Erythroblast (primary cell): ENCODE data around the gene PDZRN3.

Experiments used
- GATA1 ChIP-seq: IDR thresholded peaks from 2 replicates; pipeline ENCODE4 v1.6.1; 2011; ENCODE audit warnings: low read depth, mild to moderate bottlenecking, control low read depth, low read length, moderate library complexity
- POLR2A ChIP-seq: IDR thresholded peaks from 2 replicates; pipeline ENCODE4 v1.6.1; 2011; ENCODE audit warnings: mild to moderate bottlenecking, low read length

DNA sequence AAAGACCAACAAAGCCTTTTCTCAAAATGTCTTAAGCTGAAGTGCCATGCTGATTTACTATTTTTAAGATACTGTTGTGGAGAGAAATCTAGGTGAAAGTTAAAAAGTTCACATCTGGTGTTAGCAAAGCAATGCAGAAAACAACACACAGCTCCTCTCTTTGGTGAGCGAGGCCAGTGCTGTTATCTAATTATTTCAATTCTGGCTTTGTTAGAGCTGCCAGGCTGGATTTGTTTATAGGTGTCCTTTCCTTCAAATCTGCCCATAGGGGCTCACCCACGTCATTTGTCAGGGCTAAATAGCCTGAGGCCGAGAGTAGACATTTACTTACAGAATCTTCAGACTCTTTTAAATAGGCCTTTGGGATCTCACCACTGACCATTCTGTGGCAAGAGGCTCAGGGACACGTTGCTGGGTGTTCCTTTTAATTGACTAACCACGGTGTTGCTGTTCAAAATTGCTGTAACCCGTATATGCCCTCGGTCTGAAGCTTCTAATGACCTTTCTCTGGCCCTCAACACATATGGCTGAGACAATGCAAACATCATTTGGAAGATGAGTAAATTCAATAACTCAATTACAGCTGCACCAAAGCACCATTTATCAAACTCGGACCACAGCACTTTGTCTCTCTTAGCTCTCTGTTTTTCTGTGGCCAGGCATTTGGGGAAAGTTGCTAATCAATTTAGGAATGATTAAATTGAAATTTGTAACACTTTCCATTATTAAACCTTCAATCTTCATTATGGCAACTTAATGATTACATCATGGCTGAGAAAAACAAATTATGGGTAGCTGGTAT lies 152.6 kb downstream of the PDZRN3 start:
- TF ChIP-seq POLR2A (no peak), GATA1 (no peak)
